ENCODE data around the gene TRMT10B. TPM values are rescaled to one million over a fixed set of nuclear protein-coding genes. Genes with fewer than 3 reads are reported as not detected.

The TRMT10B gene
- total RNA-seq, 1 donor from 2014 or later: 17.9 TPM

Other genes starting within 250 kb of the TRMT10B start
- gene FBXO10, start 177.4 kb upstream of the TRMT10B start, total RNA-seq: 8.0 TPM
- 60.0 TPM for gene TOMM5, start 161.2 kb upstream of the TRMT10B start, total RNA-seq
- 0.67 TPM for gene FRMPD1, start 102.9 kb upstream of the TRMT10B start, total RNA-seq
- gene EXOSC3, start 31.3 kb downstream of the TRMT10B start, total RNA-seq: 28.0 TPM
- gene DCAF10, start 47.0 kb downstream of the TRMT10B start, total RNA-seq: 25.3 TPM
- 24.2 TPM for gene SLC25A51, start 150.3 kb downstream of the TRMT10B start, total RNA-seq

Measured in sciatic nerve (tissue), 1 donor.